Body of pancreas (tissue), 4 donors: ENCODE results near the gene FABP6. TPM values are rescaled to one million over a fixed set of nuclear protein-coding genes. Genes with fewer than 3 reads are reported as not detected.

Experiments
- ATAC-seq: fragments of 150-250 bp; one replicate; pipeline ENCODE4 v1.9.1; 2016
- DNase-seq, 4 donors: peaks; one replicate each; pipeline ENCODE4 v3.0.0-alpha.2; 2019
- H3K27ac ChIP-seq, 4 donors: fragments of 200-600 bp; sonication (generic); 1 replicate in 3 of 4; 2 replicates in 1 of 4; pipeline versions ENCODE4 v1.5.1 to v1.6.1; 2016 to 2019; ENCODE audit warnings: mild to moderate bottlenecking in 1 of 4, mixed read lengths in 1 of 4, moderate library complexity in 1 of 4
- H3K27me3 ChIP-seq, 2 donors: fragments of 200-600 bp; sonication (generic); one replicate each; pipeline ENCODE4 v1.6.0; 2016; ENCODE audit warnings: mild to moderate bottlenecking in 1 of 2
- H3K36me3 ChIP-seq, 2 donors: fragments of 200-600 bp; sonication (generic); replicated peaks in 1 of 2; 2 replicates each; pipeline ENCODE4 v1.5.1; 2016; ENCODE audit warnings: low read depth in 2 of 2; ENCODE audit not compliant: insufficient read depth in 1 of 2
- H3K4me1 ChIP-seq: fragments of 200-600 bp; sonication (generic); one replicate; pipeline ENCODE4 v1.6.0; 2016
- H3K4me3 ChIP-seq, 2 donors: fragments of 200-600 bp; sonication (generic); 1 replicate in 1 of 2; 2 replicates in 1 of 2; pipeline ENCODE4 v1.5.1; 2016 to 2019
- H3K9me3 ChIP-seq, 3 donors: fragments of 200-600 bp; sonication (generic); 1 replicate in 2 of 3; 2 replicates in 1 of 3; pipeline ENCODE4 v1.5.1; 2016
- CTCF ChIP-seq, 7 experiments: fragments of 450-650 bp in 4 of 7; fragments of 200-600 bp in 3 of 7; sonication (generic) in 3 of 7; IDR thresholded peaks; one replicate each; pipeline ENCODE4 v1.5.1; 2016 to 2019; ENCODE audit warnings: antibody characterized with exemption in 7 of 7
- POLR2A ChIP-seq, 3 donors: fragments of 450-650 bp; IDR thresholded peaks; one replicate each; pipeline ENCODE4 v1.6.1; 2016; ENCODE audit warnings: antibody characterized with exemption in 3 of 3, mild to moderate bottlenecking in 2 of 3
- whole genome bisulfite sequencing, 2 donors: methylation state at CpG; one replicate each; pipeline ENCODE4 v1.1.5; 2017; 5-methylcytosine and 5-hydroxymethylcytosine counted together
- intact Hi-C: fragments of 100-400 bp; cut with DNase I; formaldehyde crosslinking; loops from one replicate; pipeline ENCODE4 v1.15.1; 2023
- total RNA-seq, 2 donors: library from RNA; depleted of rRNA; stranded (reverse); fragments of >200 nt; gene quantifications; one replicate each; pipeline ENCODE4 v1.1.0, GENCODE V29; 2016

The FABP6 gene
- total RNA-seq, 2 donors from 2014 or later: not detected

- Histone ChIP-seq H3K9me3 (no peaks in the 10 kb centered on the region), H3K4me3 (no peak overlapping the region), H3K36me3 (no peaks in the 10 kb centered on the region), H3K4me1 (no peaks in the 10 kb centered on the region), H3K27ac (no peak overlapping the region), H3K27me3 (no peaks in the 10 kb centered on the region)
- TF ChIP-seq CTCF (IDR thresholded peaks at IDR 0.05) (no peak), POLR2A (IDR thresholded peaks at IDR 0.05) (no peak)
- WGBS, 2 donors: 63% methylated on average over 2 of the region's 2 CpGs
- DNase-seq (no peak), ATAC-seq (no peak)
- intact Hi-C loops: no loop called here
Measured at GRCh38 chr5:160281275-160281674, 52.0 kb downstream of the FABP6 start.

GRCh38 chr5:160284291-160284873 is 55.1 kb downstream of the FABP6 start:
- Histone ChIP-seq H3K9me3 (no peaks in the 10 kb centered on the region), H3K27ac (no peak overlapping the region), H3K4me1 (peaks cover 11% of the 10 kb centered on the region), H3K27me3 (no peaks in the 10 kb centered on the region), H3K4me3 (no peak overlapping the region), H3K36me3 (no peaks in the 10 kb centered on the region)
- intact Hi-C loops: no loop called here
- WGBS, 2 donors: 89 to 90% methylated on average over 4 of the region's 4 CpGs
- no peak for TF ChIP-seq CTCF (IDR thresholded peaks at IDR 0.05)
- no peak for TF ChIP-seq POLR2A (IDR thresholded peaks at IDR 0.05)
- ATAC-seq (no peak), DNase-seq (no peak)

GRCh38 chr5:160285316-160285715 is 56.0 kb downstream of the FABP6 start:
- no peak overlapping the region for H3K27ac ChIP-seq
- TF ChIP-seq POLR2A (IDR thresholded peaks at IDR 0.05) (no peak), CTCF (IDR thresholded peaks at IDR 0.05) (no peak)
- H3K27me3 ChIP-seq: no peaks in the 10 kb centered on the region
- WGBS, 2 donors: 57 to 67% methylated on average over 2 of the region's 2 CpGs
- H3K4me1 ChIP-seq: peaks cover 19% of the 10 kb centered on the region
- no peak for DNase-seq
- no peaks in the 10 kb centered on the region for H3K9me3 ChIP-seq
- H3K36me3 ChIP-seq: no peaks in the 10 kb centered on the region
- intact Hi-C loops: no loop called here
- H3K4me3 ChIP-seq: no peak overlapping the region
- no peak for ATAC-seq

GRCh38 chr5:160286947-160287346 is 57.6 kb downstream of the FABP6 start:
- no peak for TF ChIP-seq CTCF (IDR thresholded peaks at IDR 0.05)
- TF ChIP-seq POLR2A (IDR thresholded peaks at IDR 0.05): no peak
- no peak overlapping the region for H3K4me3 ChIP-seq
- H3K9me3 ChIP-seq: no peaks in the 10 kb centered on the region
- intact Hi-C loops: no loop called here
- DNase-seq (no peak), ATAC-seq (no peak)
- WGBS, 2 donors: 82 to 84% methylated on average over 6 of the region's 6 CpGs
- no peaks in the 10 kb centered on the region for H3K27me3 ChIP-seq
- H3K4me1 ChIP-seq: peaks cover 19% of the 10 kb centered on the region
- peak overlapping the region in 3 of 4 donors; percentile 46 to 57 (median 53) for H3K27ac ChIP-seq
- H3K36me3 ChIP-seq: no peaks in the 10 kb centered on the region

- TF ChIP-seq CTCF (IDR thresholded peaks at IDR 0.05): no peak
- TF ChIP-seq POLR2A (IDR thresholded peaks at IDR 0.05): no peak
- H3K4me3 ChIP-seq: no peak overlapping the region
- DNase-seq (peak; percentile 49 to 77 (median 70)), ATAC-seq (peak; percentile 79)
- no peaks in the 10 kb centered on the region for H3K27me3 ChIP-seq
- WGBS, 2 donors: 33 to 41% methylated on average over 3 to 8 of the region's 8 CpGs
- no peaks in the 10 kb centered on the region for H3K36me3 ChIP-seq
- peak overlapping the region in 3 of 4 donors; percentile 46 to 57 (median 53) for H3K27ac ChIP-seq
- H3K9me3 ChIP-seq: no peaks in the 10 kb centered on the region
- intact Hi-C loops: no loop called here
- peaks cover 19% of the 10 kb centered on the region for H3K4me1 ChIP-seq
Measured at GRCh38 chr5:160287378-160288051, 58.2 kb downstream of the FABP6 start.
